Measurements from ENCODE around the gene MRPL2. TPM values are rescaled to one million over a fixed set of nuclear protein-coding genes. Genes with fewer than 3 reads are reported as not detected.
A peak's percentile ranks its signal among the peaks of the same experiment; 100 is the strongest.

The MRPL2 gene
- total RNA-seq, 2 experiments from 2014 or later, result 46.8 to 57.8 TPM

- Mint-ChIP-seq H3K4me1 (peaks cover 49% of the 10 kb centered on the region), H3K9me3 (no peaks in the 10 kb centered on the region), H3K36me3 (ENCODE audit: low read depth) (peaks cover 59% of the 10 kb centered on the region), H3K27ac (peak overlapping the region; percentile 79), H3K27me3 (no peaks in the 10 kb centered on the region), H3K4me3 (peak overlapping the region; percentile 85)
- ChIA-PET CTCF (interaction anchor here (0.9 to 2.3 kb wide), 6 partner anchors 8 to 123 kb away, joined by 3 to 13 read pairs (median 4); partner anchors contain the start of genes KLC4 and MRPL2), POLR2A (interaction anchor here (0.9 to 3.8 kb wide), 9 partner anchors 8 to 496 kb away, joined by 3 to 27 read pairs (median 5); partner anchors contain the start of genes CNPY3, CUL7, PEX6 and POLR1C)
- DNase-seq, result no peak
Measured at GRCh38 chr6:43020847-43021246, 38.4 kb downstream of the MRPL2 start.

GRCh38 chr6:43020052-43020705 lies 39.1 kb downstream of the MRPL2 start:
- Mint-ChIP-seq H3K4me1 (peaks cover 53% of the 10 kb centered on the region), H3K27me3 (no peaks in the 10 kb centered on the region), H3K9me3 (no peaks in the 10 kb centered on the region), H3K27ac (peak overlapping the region; percentile 37), H3K4me3 (peak overlapping the region; percentile 5), H3K36me3 (ENCODE audit: low read depth) (peaks cover 56% of the 10 kb centered on the region)
- ChIA-PET POLR2A (interaction anchor here (1.0 to 3.8 kb wide), 6 partner anchors 13 to 497 kb away, joined by 3 to 27 read pairs (median 6); partner anchors contain the start of genes CNPY3, CUL7, PEX6 and POLR1C), CTCF (interaction anchor here (0.9 to 1.0 kb wide), 2 partner anchors 75 to 119 kb away, joined by 3 to 4 read pairs; no protein-coding TSS in a partner anchor)
- no peak for DNase-seq

- no peak overlapping the region for H3K27ac Mint-ChIP-seq
- H3K27me3 Mint-ChIP-seq, result no peaks in the 10 kb centered on the region
- H3K36me3 Mint-ChIP-seq (ENCODE audit: low read depth), result peaks cover 45% of the 10 kb centered on the region
- ChIA-PET POLR2A (interaction anchor here (1.5 to 3.8 kb wide), 2 partner anchors 34 to 39 kb away, joined by 3 to 27 read pairs; partner anchors contain the start of gene CUL7), CTCF (no interaction called here)
- no peaks in the 10 kb centered on the region for H3K9me3 Mint-ChIP-seq
- peaks cover 53% of the 10 kb centered on the region for H3K4me1 Mint-ChIP-seq
- H3K4me3 Mint-ChIP-seq, result no peak overlapping the region
- no peak for DNase-seq
Measured at GRCh38 chr6:43019152-43019551, 40.1 kb downstream of the MRPL2 start.

GRCh38 chr6:43016943-43017334 lies 42.3 kb downstream of the MRPL2 start:
- no peaks in the 10 kb centered on the region for H3K27me3 Mint-ChIP-seq
- H3K36me3 Mint-ChIP-seq (ENCODE audit: low read depth), result peaks cover 58% of the 10 kb centered on the region
- H3K4me1 Mint-ChIP-seq, result peaks cover 61% of the 10 kb centered on the region
- no peaks in the 10 kb centered on the region for H3K9me3 Mint-ChIP-seq
- H3K27ac Mint-ChIP-seq, result no peak overlapping the region
- no peak for DNase-seq
- H3K4me3 Mint-ChIP-seq, result no peak overlapping the region
- ChIA-PET CTCF (no interaction called here), POLR2A (interaction anchor here (1.4 to 1.6 kb wide), 2 partner anchors 38 to 42 kb away, joined by 3 to 8 read pairs; partner anchors contain the start of genes KLC4, MRPL2 and PEX6)

- DNase-seq, result no peak
- Mint-ChIP-seq H3K27ac (no peak overlapping the region), H3K27me3 (no peaks in the 10 kb centered on the region), H3K9me3 (no peaks in the 10 kb centered on the region), H3K36me3 (ENCODE audit: low read depth) (peaks cover 60% of the 10 kb centered on the region), H3K4me3 (peak overlapping the region; percentile 27), H3K4me1 (peaks cover 65% of the 10 kb centered on the region)
- POLR2A ChIA-PET, result interaction anchor here (1.0 to 4.0 kb wide), 4 partner anchors 32 to 629 kb away, joined by 3 to 21 read pairs (median 6); partner anchors contain the start of genes KLC4, MRPL2, PEX6 and PPP2R5D
- CTCF ChIA-PET, result no interaction called here
Measured at GRCh38 chr6:43016176-43016942, 42.9 kb downstream of the MRPL2 start.

GRCh38 chr6:43014434-43014909 lies 44.8 kb downstream of the MRPL2 start:
- no peak for DNase-seq
- Mint-ChIP-seq H3K9me3 (no peaks in the 10 kb centered on the region), H3K4me3 (peak overlapping the region; percentile 93), H3K36me3 (ENCODE audit: low read depth) (peaks cover 63% of the 10 kb centered on the region), H3K27ac (peak overlapping the region; percentile 82), H3K27me3 (no peaks in the 10 kb centered on the region), H3K4me1 (peaks cover 62% of the 10 kb centered on the region)
- CTCF ChIA-PET, result interaction anchor here (0.7 to 2.0 kb wide), 12 partner anchors 8 to 160 kb away, joined by 3 to 9 read pairs (median 4); partner anchors contain the start of genes CNPY3, CUL7, PEX6 and PPP2R5D
- POLR2A ChIA-PET, result interaction anchor here (0.6 to 4.2 kb wide), 17 partner anchors 8 to 243 kb away, joined by 3 to 40 read pairs (median 4); partner anchors contain the start of genes CNPY3, CUL7, KLC4 and MRPL2

- peak within 1 kb of the TSS; percentile 93 for H3K4me3 Mint-ChIP-seq
- peak; percentile 100 for DNase-seq
- H3K4me1 Mint-ChIP-seq, result peaks cover 62% of the 10 kb centered on the region
- H3K27me3 Mint-ChIP-seq, result no peaks in the 10 kb centered on the region
- peaks cover 65% of the 10 kb centered on the region for H3K36me3 Mint-ChIP-seq (ENCODE audit: low read depth)
- ChIA-PET CTCF (interaction anchor here (0.7 to 2.0 kb wide), 12 partner anchors 9 to 160 kb away, joined by 3 to 9 read pairs (median 4); partner anchors contain the start of genes CNPY3, CUL7, PEX6 and PPP2R5D), POLR2A (interaction anchor here (0.6 to 4.2 kb wide), 17 partner anchors 8 to 243 kb away, joined by 3 to 40 read pairs (median 4); partner anchors contain the start of genes CNPY3, CUL7, KLC4 and MRPL2)
- H3K27ac Mint-ChIP-seq, result peak within 1 kb of the TSS; percentile 82
- no peaks in the 10 kb centered on the region for H3K9me3 Mint-ChIP-seq
Measured at GRCh38 chr6:43013843-43014433, 45.3 kb downstream of the MRPL2 start, which contains the start of the genes KLHDC3 and MEA1. TSS of gene KLHDC3 (plus strand) at chr6:43014249. CDS start at chr6:43017193, 2,944 bp downstream. TSS of gene MEA1 (minus strand) at chr6:43013946. CDS start at chr6:43013813, 133 bp downstream.

GRCh38 chr6:43013097-43013842 lies 46.0 kb downstream of the MRPL2 start:
- POLR2A ChIA-PET, result interaction anchor here (0.7 to 4.2 kb wide), 17 partner anchors 8 to 503 kb away, joined by 3 to 40 read pairs (median 4); partner anchors contain the start of genes CNPY3, CUL7, KLC4 and MRPL2
- DNase-seq, result no peak
- H3K36me3 Mint-ChIP-seq (ENCODE audit: low read depth), result peaks cover 64% of the 10 kb centered on the region

GRCh38 chr6:43012364-43012763 lies 46.9 kb downstream of the MRPL2 start:
- no peaks in the 10 kb centered on the region for H3K27me3 Mint-ChIP-seq
- peak overlapping the region; percentile 27 for H3K27ac Mint-ChIP-seq
- H3K4me1 Mint-ChIP-seq, result peaks cover 53% of the 10 kb centered on the region
- no peak for DNase-seq
- H3K4me3 Mint-ChIP-seq, result peak overlapping the region; percentile 93
- ChIA-PET POLR2A (interaction anchor here (0.7 to 4.2 kb wide), 11 partner anchors 9 to 504 kb away, joined by 3 to 40 read pairs (median 4); partner anchors contain the start of genes CNPY3, CUL7, PEX6 and POLR1C), CTCF (interaction anchor here (1.1 to 1.4 kb wide), 4 partner anchors 9 to 132 kb away, joined by 3 to 4 read pairs (median 4); partner anchors contain the start of genes CUL7, PPP2R5D and RRP36)
- H3K36me3 Mint-ChIP-seq (ENCODE audit: low read depth), result peaks cover 64% of the 10 kb centered on the region
- H3K9me3 Mint-ChIP-seq, result no peaks in the 10 kb centered on the region

More at GRCh38 chr6:43013097-43013842, 46.0 kb downstream of the MRPL2 start:
- Mint-ChIP-seq H3K27ac (peak overlapping the region; percentile 82), H3K4me1 (peaks cover 62% of the 10 kb centered on the region), H3K9me3 (no peaks in the 10 kb centered on the region), H3K27me3 (no peaks in the 10 kb centered on the region), H3K4me3 (peak overlapping the region; percentile 93)
- CTCF ChIA-PET, result interaction anchor here (0.6 to 2.0 kb wide), 10 partner anchors 8 to 131 kb away, joined by 3 to 9 read pairs (median 4); partner anchors contain the start of genes CNPY3, CUL7, PPP2R5D and RRP36

GRCh38 chr6:43011207-43011606 lies 48.0 kb downstream of the MRPL2 start:
- no peak overlapping the region for H3K4me3 Mint-ChIP-seq
- CTCF ChIA-PET, result interaction anchor here (0.7 to 1.4 kb wide), 2 partner anchors 27 to 167 kb away, joined by 3 read pairs; partner anchors contain the start of gene PPP2R5D
- peaks cover 66% of the 10 kb centered on the region for H3K36me3 Mint-ChIP-seq (ENCODE audit: low read depth)
- H3K27ac Mint-ChIP-seq, result no peak overlapping the region
- POLR2A ChIA-PET, result interaction anchor here (0.9 to 4.2 kb wide), 5 partner anchors 8 to 32 kb away, joined by 3 to 40 read pairs (median 4); partner anchors contain the start of genes PEX6, PPP2R5D and RRP36
- H3K27me3 Mint-ChIP-seq, result no peaks in the 10 kb centered on the region
- no peaks in the 10 kb centered on the region for H3K9me3 Mint-ChIP-seq
- DNase-seq, result no peak
- peaks cover 45% of the 10 kb centered on the region for H3K4me1 Mint-ChIP-seq

- Mint-ChIP-seq H3K36me3 (ENCODE audit: low read depth) (peaks cover 68% of the 10 kb centered on the region), H3K4me3 (no peak overlapping the region), H3K27ac (no peak overlapping the region), H3K27me3 (no peaks in the 10 kb centered on the region), H3K9me3 (no peaks in the 10 kb centered on the region), H3K4me1 (peaks cover 32% of the 10 kb centered on the region)
- ChIA-PET CTCF (interaction anchor here (0.8 kb wide), 1 partner anchor 25 kb away, joined by 3 read pairs; the partner anchor contains the start of gene PPP2R5D), POLR2A (interaction anchor here (0.6 kb wide), 1 partner anchor 25 kb away, joined by 3 read pairs; the partner anchor contains the start of gene PPP2R5D)
- peak; percentile 47 for DNase-seq
Measured at GRCh38 chr6:43009124-43009523, 50.1 kb downstream of the MRPL2 start.
